ENCODE results near the gene NTN4.

Gene NTN4

GRCh38 chr12:95637010-95637409 lies 153.6 kb downstream of the NTN4 start (continued):
- TF ChIP-seq CSRNP3 (CRISPR knock-in tag; IDR thresholded peaks at IDR 0.05): no peak
- no peak for TF ChIP-seq ESRRG (CRISPR knock-in tag; IDR thresholded peaks at IDR 0.05)
- TF ChIP-seq ZFP30 (CRISPR knock-in tag; IDR thresholded peaks at IDR 0.05): no peak
- no peak for TF ChIP-seq ZFP3 (CRISPR knock-in tag; IDR thresholded peaks at IDR 0.05)
- no peak for TF ChIP-seq CSDC2 (CRISPR knock-in tag; IDR thresholded peaks at IDR 0.05)
- TF ChIP-seq ZNF565 (CRISPR knock-in tag; conservative IDR thresholded peaks at IDR 0.05; ENCODE audit: low read depth): no peak
- no peak for TF ChIP-seq PATZ1 (CRISPR knock-in tag; IDR thresholded peaks at IDR 0.05; ENCODE audit: borderline replicate concordance)
- no peak for TF ChIP-seq BACH2 (CRISPR knock-in tag; IDR thresholded peaks at IDR 0.05; ENCODE audit: borderline replicate concordance)
- TF ChIP-seq CREB5 (CRISPR knock-in tag; IDR thresholded peaks at IDR 0.05; ENCODE audit: low read depth): no peak
- no peak for TF ChIP-seq GLIS3 (CRISPR knock-in tag; IDR thresholded peaks at IDR 0.05)
- TF ChIP-seq OSR1 (CRISPR knock-in tag; IDR thresholded peaks at IDR 0.05): no peak

- ATAC-seq: no peak
- no peak for TF ChIP-seq ZNF565 (CRISPR knock-in tag; conservative IDR thresholded peaks at IDR 0.05; ENCODE audit: low read depth)
- TF ChIP-seq ISL1 (CRISPR knock-in tag; IDR thresholded peaks at IDR 0.05): no peak
- no peak for TF ChIP-seq ESRRG (CRISPR knock-in tag; IDR thresholded peaks at IDR 0.05)
These were observed 155.6 kb downstream of the NTN4 start for GRCh38 chr12:95634622-95635621.

- TF ChIP-seq ZNF565 (CRISPR knock-in tag; conservative IDR thresholded peaks at IDR 0.05; ENCODE audit: low read depth) (no peak), ARNTL (CRISPR knock-in tag; IDR thresholded peaks at IDR 0.05; ENCODE audit: borderline replicate concordance, low read depth) (no peak), ISL1 (CRISPR knock-in tag; IDR thresholded peaks at IDR 0.05) (peak; percentile 79), ZC3H10 (CRISPR knock-in tag; IDR thresholded peaks at IDR 0.05) (no peak), ZFP30 (CRISPR knock-in tag; IDR thresholded peaks at IDR 0.05) (no peak), ZNF70 (CRISPR knock-in tag; IDR thresholded peaks at IDR 0.05) (no peak), TOX (CRISPR knock-in tag; IDR thresholded peaks at IDR 0.05; ENCODE audit: borderline replicate concordance) (no peak), BACH2 (CRISPR knock-in tag; IDR thresholded peaks at IDR 0.05; ENCODE audit: borderline replicate concordance) (no peak)
- no peak for ATAC-seq
These were observed 156.7 kb downstream of the NTN4 start for GRCh38 chr12:95633732-95634465.

- TF ChIP-seq TSHZ2 (CRISPR knock-in tag; IDR thresholded peaks at IDR 0.05) (no peak), CSDC2 (CRISPR knock-in tag; IDR thresholded peaks at IDR 0.05) (no peak), ZNF70 (CRISPR knock-in tag; IDR thresholded peaks at IDR 0.05) (no peak), SNAI2 (CRISPR knock-in tag; IDR thresholded peaks at IDR 0.05) (no peak), ARNTL (CRISPR knock-in tag; IDR thresholded peaks at IDR 0.05; ENCODE audit: borderline replicate concordance, low read depth) (no peak), ISL1 (CRISPR knock-in tag; IDR thresholded peaks at IDR 0.05) (no peak), CSRNP3 (CRISPR knock-in tag; IDR thresholded peaks at IDR 0.05) (no peak), TCF4 (CRISPR knock-in tag; IDR thresholded peaks at IDR 0.05; ENCODE audit: borderline replicate concordance) (no peak), TOX (CRISPR knock-in tag; IDR thresholded peaks at IDR 0.05; ENCODE audit: borderline replicate concordance) (no peak), BACH2 (CRISPR knock-in tag; IDR thresholded peaks at IDR 0.05; ENCODE audit: borderline replicate concordance) (no peak)
- no peak for ATAC-seq
These were observed 157.4 kb downstream of the NTN4 start for GRCh38 chr12:95633049-95633731.

Measured in SK-N-SH treated with all-trans-retinoic acid at 6 μM for 48 hours (cell line).